SKM-1 treated with dmso at 0.1 percent for 144 hours (cell line): ENCODE data around the gene MYO3B.
"Not testable (repeated sequence)": the region's sequence is repeated elsewhere in the genome, so short reads cannot be mapped to it uniquely, and the experiment has no call there.

Experiments
- DNase-seq: peaks from one replicate; lab custom pipeline; 2025; ENCODE audit not compliant: unreplicated experiment; lab: John Stamatoyannopoulos, UW

Gene MYO3B

GRCh38 chr2:170582751-170583463, 405.0 kb downstream of the MYO3B start:
- no peak for DNase-seq

GRCh38 chr2:170585067-170585466, 407.1 kb downstream of the MYO3B start:
- no peak for DNase-seq

GRCh38 chr2:170586571-170587095, 408.7 kb downstream of the MYO3B start:
- no peak for DNase-seq

- DNase-seq: no peak
These were observed 409.2 kb downstream of the MYO3B start for GRCh38 chr2:170587117-170587516.

- no peak for DNase-seq
These were observed 410.0 kb downstream of the MYO3B start for GRCh38 chr2:170587922-170588321.

GRCh38 chr2:170588729-170589128, 410.8 kb downstream of the MYO3B start:
- no peak for DNase-seq

GRCh38 chr2:170596576-170596975, 418.6 kb downstream of the MYO3B start:
- DNase-seq: no peak

- DNase-seq: no peak
These were observed 420.1 kb downstream of the MYO3B start for GRCh38 chr2:170598067-170598395.

GRCh38 chr2:170601489-170601888, 423.5 kb downstream of the MYO3B start:
- DNase-seq: no peak

- no peak for DNase-seq
These were observed 427.9 kb downstream of the MYO3B start for GRCh38 chr2:170605862-170606261.

- no peak for DNase-seq
These were observed 429.2 kb downstream of the MYO3B start for GRCh38 chr2:170607171-170607570.

GRCh38 chr2:170610615-170611014, 432.7 kb downstream of the MYO3B start:
- DNase-seq: no peak

GRCh38 chr2:170618948-170619347, 441.0 kb downstream of the MYO3B start:
- DNase-seq: not testable (repeated sequence)

GRCh38 chr2:170635094-170635493, 457.1 kb downstream of the MYO3B start:
- not testable (repeated sequence) for DNase-seq

- DNase-seq: no peak
These were observed 461.7 kb downstream of the MYO3B start for GRCh38 chr2:170639635-170640034.

- no peak for DNase-seq
These were observed 464.0 kb downstream of the MYO3B start for GRCh38 chr2:170641961-170642360.

GRCh38 chr2:170643346-170643745, 465.4 kb downstream of the MYO3B start:
- DNase-seq: no peak

- no peak for DNase-seq
These were observed 469.9 kb downstream of the MYO3B start for GRCh38 chr2:170647741-170648436.

- no peak for DNase-seq
These were observed 473.8 kb downstream of the MYO3B start for GRCh38 chr2:170651624-170652325.

GRCh38 chr2:170652637-170653417, 474.9 kb downstream of the MYO3B start:
- no peak for DNase-seq

GRCh38 chr2:170656669-170657068, 478.7 kb downstream of the MYO3B start:
- no peak for DNase-seq
